Brain pericyte (primary cell): Measurements from ENCODE around the gene MACROH2A2.
"Not testable (repeated sequence)": the region's sequence is repeated elsewhere in the genome, so short reads cannot be mapped to it uniquely, and the experiment has no call there.

Experiments used
- DNase-seq: peaks from one replicate; pipeline ENCODE4 v3.0.0-alpha.2; 2012; ENCODE audit warnings: low read depth, low spot score

Gene MACROH2A2

DNA sequence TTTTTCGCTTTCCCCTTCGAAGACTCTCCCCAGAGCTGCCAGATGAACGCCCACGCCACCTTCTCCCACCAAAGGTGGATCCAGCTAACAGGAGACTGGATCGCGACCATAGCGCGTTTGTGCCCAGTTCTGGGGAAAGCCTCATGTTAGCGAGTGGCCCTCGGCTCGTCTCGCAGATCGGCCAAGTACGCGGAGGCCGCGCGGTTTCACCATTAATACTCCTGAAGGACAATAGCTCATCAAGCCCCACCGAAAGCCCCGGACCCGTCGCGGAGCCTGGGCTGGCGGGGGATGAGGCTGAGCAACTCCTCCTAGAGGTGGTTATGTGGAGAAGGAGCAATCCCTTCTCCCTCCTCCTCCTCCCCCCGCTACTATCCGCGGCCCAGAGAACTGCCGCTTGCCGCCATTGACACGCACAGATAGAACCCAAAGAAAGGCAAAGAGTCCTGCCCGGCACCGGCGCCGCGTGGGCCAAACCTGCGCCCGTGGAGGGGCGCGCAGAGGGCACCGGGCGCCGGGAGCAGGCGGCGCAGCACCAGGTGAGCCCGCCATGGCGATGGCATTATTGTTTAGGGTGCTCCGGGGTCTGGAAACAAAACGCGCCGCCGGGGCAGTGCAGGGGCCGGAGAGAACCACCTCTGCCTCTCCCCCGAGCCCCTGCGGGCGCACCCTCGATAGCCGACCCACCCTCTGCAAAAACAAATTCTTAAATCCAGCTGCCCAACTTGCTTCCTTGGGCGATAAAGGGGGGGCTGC, at the start of gene MACROH2A2:
Gene MACROH2A2 (plus strand): TSS at position 385 of the 756 bp plus-strand sequence. CDS start 22,813 bp downstream, outside the sequence.
- no peak for DNase-seq

DNA sequence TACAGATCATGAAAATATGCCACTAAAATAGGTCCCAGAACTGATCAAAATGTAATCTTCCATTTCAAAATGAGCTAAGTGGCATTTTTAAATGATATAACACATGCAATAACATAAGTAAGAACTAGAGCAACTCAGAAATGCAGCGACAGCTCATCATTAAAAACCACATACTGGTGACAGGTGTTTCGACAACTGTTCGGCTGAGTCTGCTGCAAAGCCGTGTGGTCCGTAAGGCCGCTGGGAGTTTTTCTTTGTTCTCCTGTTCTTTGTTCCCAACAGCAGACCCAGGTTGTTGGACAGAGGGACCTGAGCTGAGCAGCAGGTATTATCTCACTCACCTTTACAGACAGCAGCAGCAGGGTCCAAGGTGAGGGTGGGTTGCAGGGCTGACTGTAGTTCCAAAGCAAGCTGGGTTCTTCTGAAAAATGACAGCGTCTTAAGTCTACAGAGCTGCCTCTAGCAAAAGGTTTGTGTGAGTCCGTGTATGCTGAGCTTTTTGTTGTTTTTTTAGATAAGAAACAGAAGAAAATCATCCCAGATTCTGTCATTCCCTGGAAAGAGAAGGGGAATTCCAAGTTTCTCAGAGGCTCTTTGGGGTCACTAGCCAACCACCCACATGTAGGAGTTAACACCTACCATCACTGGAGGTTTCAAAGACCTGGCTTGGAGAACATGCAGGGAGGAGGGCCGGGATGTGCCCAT, 45.4 kb upstream of the MACROH2A2 start:
- DNase-seq, result no peak

GRCh38 chr10:70031215-70031614, 21.4 kb upstream of the MACROH2A2 start:
- no peak for DNase-seq

- no peak for DNase-seq
Observed at GRCh38 chr10:70032667-70033289, 19.9 kb upstream of the MACROH2A2 start.

- no peak for DNase-seq
Observed at GRCh38 chr10:70034232-70034631, 18.4 kb upstream of the MACROH2A2 start.

- no peak for DNase-seq
Observed at GRCh38 chr10:70035531-70035930, 17.1 kb upstream of the MACROH2A2 start.

- DNase-seq, result no peak
Observed at GRCh38 chr10:70038923-70039322, 13.7 kb upstream of the MACROH2A2 start.

DNA sequence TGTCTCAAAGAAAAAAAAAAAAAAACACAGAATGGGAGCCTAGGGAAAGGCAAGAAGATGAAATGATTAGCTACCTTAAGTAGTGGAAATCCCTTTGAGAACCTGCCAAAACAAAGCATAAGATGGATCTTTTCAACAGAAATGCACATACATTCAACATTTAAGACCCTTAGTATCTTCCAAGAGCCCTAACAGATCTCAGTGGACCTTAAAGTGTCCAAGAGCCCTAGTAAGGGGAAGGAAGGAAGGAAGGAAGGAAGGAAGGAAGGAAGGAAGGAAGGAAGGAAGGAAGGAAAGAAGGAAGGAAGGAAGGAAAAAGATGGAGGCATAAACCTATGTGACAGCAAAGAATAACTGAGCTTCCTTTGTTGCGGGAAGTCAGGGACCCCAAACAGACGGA, 11.6 kb upstream of the MACROH2A2 start:
- DNase-seq, result no peak

DNA sequence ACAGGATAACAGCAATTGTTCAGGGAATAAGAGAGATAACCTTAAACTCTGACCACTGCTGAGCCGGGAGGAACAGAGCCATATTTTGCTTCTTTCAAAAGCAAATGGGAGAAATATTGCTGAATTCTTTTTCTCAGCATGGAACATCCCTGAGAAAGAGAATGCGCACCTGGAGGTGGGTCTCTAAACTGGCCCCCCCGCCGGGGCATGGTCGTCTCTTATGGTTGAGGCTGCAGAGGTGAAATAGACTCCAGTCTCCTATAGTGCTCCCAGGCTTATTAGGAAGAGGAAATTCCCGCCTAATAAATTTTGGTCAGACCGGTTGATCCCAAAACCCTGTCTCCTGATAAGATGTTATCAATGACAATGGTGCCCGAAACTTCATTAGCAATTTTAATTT, 10.9 kb upstream of the MACROH2A2 start:
- not testable (repeated sequence) for DNase-seq

DNA sequence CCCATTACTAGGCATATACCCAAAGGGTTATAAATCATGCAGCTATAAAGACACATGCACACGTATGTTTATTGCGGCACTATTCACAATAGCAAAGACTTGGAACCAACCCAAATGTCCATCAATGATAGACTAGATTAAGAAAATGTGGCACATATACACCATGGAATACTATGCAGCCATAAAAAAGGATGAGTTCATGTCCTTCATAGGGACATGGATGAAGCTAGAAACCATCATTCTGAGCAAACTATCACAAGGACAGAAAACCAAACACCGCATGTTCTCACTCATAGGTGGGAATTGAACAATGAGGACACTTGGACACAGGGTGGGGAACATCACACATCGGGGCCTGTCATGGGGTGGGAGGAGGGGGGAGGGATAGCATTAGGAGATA, 5.6 kb upstream of the MACROH2A2 start:
- not testable (repeated sequence) for DNase-seq

- no peak for DNase-seq
Observed at GRCh38 chr10:70048030-70048723, 4.5 kb upstream of the MACROH2A2 start.

DNA sequence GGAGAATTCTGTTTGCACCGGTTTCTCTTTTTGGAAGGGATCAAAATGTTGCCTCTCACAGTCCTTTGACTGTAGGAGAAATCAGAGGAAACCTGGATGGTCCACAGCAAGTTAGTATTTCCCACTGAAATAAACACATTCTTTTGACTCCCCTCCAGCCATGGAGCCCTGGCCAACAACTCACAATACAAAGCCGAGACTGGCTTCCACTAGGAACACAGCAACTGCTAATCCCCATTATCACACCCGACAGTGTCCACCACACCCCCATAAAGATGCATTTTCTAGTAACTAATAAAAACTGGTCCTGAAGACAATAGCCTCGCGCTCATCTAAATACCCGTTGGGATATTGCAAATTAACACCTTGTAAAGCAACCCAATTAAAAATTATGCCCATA, 798 bp upstream of the MACROH2A2 start:
- no peak for DNase-seq

GRCh38 chr10:70053218-70053840, 683 bp downstream of the MACROH2A2 start:
- no peak for DNase-seq

GRCh38 chr10:70053841-70054288, 1.2 kb downstream of the MACROH2A2 start:
- DNase-seq, result no peak

DNA sequence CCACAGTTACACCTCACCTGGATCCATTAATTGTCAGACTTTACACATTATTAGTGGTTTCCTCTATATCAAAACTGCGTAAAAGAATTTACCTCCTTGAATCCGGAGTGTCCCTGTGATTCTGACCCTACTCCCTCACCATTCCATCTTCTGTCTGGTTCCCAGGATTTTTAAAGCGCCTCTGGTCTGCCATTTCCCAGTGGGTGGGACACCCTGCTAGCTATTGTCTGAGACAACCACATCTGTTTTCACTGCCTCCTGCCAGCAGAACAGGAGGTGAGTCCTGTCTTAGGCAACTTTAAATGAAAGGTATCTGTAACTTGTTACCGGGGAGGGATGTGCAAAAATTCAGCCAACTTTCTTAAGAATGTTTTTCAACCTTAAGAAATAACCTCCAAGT, 2.3 kb downstream of the MACROH2A2 start:
- DNase-seq, result no peak

DNA sequence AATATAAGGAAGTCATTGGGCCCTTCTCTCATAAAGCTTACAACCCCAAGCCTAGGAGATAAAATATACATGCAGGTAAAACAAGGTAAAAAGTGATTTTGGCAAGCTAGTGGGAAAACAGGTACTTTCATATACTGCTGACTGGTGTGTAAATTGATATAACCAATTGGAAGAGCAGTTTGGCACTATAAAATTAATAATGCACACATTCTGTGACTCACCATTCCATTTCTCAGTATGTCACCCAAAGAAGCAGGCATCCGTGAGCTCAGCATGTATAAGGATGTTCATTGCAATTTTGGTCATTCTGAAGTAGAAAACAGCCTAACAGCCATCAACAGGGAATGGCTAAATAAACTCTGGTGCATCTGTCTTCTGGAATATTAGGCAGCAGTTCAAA, 2.9 kb downstream of the MACROH2A2 start:
- no peak for DNase-seq

- no peak for DNase-seq
Observed at GRCh38 chr10:70057306-70057705, 4.7 kb downstream of the MACROH2A2 start.

DNA sequence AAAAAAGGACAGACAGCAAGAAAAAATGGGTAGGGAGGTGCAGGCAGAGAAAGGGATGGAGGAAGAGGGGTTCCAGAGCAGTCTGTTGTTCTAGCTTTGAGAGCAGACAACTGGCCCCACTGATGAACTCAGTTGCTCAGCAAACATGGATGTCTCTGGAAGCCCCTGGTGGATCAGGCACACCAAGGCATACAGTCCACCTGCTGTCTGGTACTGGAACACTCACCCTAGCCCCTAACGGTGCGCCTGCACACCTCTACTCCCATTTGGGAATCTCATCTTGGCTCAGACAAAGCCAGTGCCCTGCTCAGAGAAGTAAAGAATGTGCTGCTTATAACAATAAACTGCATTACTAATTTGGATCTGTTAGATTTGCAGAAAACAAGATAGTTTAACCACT, 7.7 kb downstream of the MACROH2A2 start:
- no peak for DNase-seq

- no peak for DNase-seq
Observed at GRCh38 chr10:70063418-70064098, 10.9 kb downstream of the MACROH2A2 start.

- DNase-seq, result no peak
Observed at GRCh38 chr10:70064486-70064885, 11.8 kb downstream of the MACROH2A2 start.

- no peak for DNase-seq
Observed at GRCh38 chr10:70066190-70066589, 13.5 kb downstream of the MACROH2A2 start.
